CD4-positive, alpha-beta T cell treated with Interferon alpha-2 for 1 hour (primary cell): ENCODE data around the gene CELF1.

Experiments
- DNase-seq, 2 donors: peaks; one replicate each; pipeline ENCODE4 v3.0.0-alpha.2; 2020 to 2022

Gene CELF1

GRCh38 chr11:47552566-47553405 is at the start of gene CELF1:
CELF1 (minus strand) TSS chr11:47553132; CDS start chr11:47499523, 53,609 bp downstream.
- peak; percentile 90 to 93 for DNase-seq

GRCh38 chr11:47599902-47600301 is 47.0 kb upstream of the CELF1 start:
- DNase-seq: no peak

- DNase-seq: no peak
Measured at GRCh38 chr11:47595967-47596366, 43.0 kb upstream of the CELF1 start.

- DNase-seq: no peak
Measured at GRCh38 chr11:47595029-47595428, 42.1 kb upstream of the CELF1 start.

- DNase-seq: no peak
Measured at GRCh38 chr11:47593934-47594855, 41.3 kb upstream of the CELF1 start, which contains the start of gene C1QTNF4. C1QTNF4 (minus strand) TSS chr11:47594411; CDS start chr11:47590810, 3,601 bp downstream.

- DNase-seq: no peak
Measured at GRCh38 chr11:47593492-47593933, 40.6 kb upstream of the CELF1 start.

- no peak for DNase-seq
Measured at GRCh38 chr11:47592970-47593369, 40.0 kb upstream of the CELF1 start.

GRCh38 chr11:47592251-47592650 is 39.3 kb upstream of the CELF1 start:
- DNase-seq: no peak

- DNase-seq: no peak
Measured at GRCh38 chr11:47591764-47592163, 38.8 kb upstream of the CELF1 start.

- no peak for DNase-seq
Measured at GRCh38 chr11:47589977-47590861, 37.3 kb upstream of the CELF1 start.

- no peak for DNase-seq
Measured at GRCh38 chr11:47589584-47589976, 36.6 kb upstream of the CELF1 start.

GRCh38 chr11:47589118-47589517 is 36.2 kb upstream of the CELF1 start:
- no peak for DNase-seq

GRCh38 chr11:47587723-47588326 is 34.9 kb upstream of the CELF1 start:
- DNase-seq: peak in 1 of 2 donors; percentile 33

GRCh38 chr11:47587039-47587716 is 34.2 kb upstream of the CELF1 start:
- no peak for DNase-seq

GRCh38 chr11:47586098-47586855 is 33.3 kb upstream of the CELF1 start, which contains the start of gene FAM180B:
FAM180B (plus strand) TSS chr11:47586678; CDS start chr11:47586769, 91 bp downstream.
- no peak for DNase-seq

GRCh38 chr11:47583844-47584243 is 30.9 kb upstream of the CELF1 start:
- no peak for DNase-seq

- DNase-seq: peak; percentile 82 to 92
Measured at GRCh38 chr11:47578524-47579494, 25.9 kb upstream of the CELF1 start, which contains the start of the genes KBTBD4 and NDUFS3. KBTBD4 (minus strand) TSS chr11:47578970; CDS start chr11:47578951, 19 bp downstream. NDUFS3 (plus strand) TSS chr11:47579074; CDS start chr11:47579092, 18 bp downstream.

GRCh38 chr11:47577460-47578041 is 24.6 kb upstream of the CELF1 start:
- no peak for DNase-seq

GRCh38 chr11:47573321-47573720 is 20.4 kb upstream of the CELF1 start:
- no peak for DNase-seq
